ENCODE measurements around the gene FAM151B. TPM values are rescaled to one million over a fixed set of nuclear protein-coding genes. Genes with fewer than 3 reads are reported as not detected.
A peak's percentile ranks its signal among the peaks of the same experiment; 100 is the strongest.
"Not testable (repeated sequence)": the region's sequence is repeated elsewhere in the genome, so short reads cannot be mapped to it uniquely, and the experiment has no call there.

The FAM151B gene
- total and polyA plus RNA-seq, 5 donors from 2014 or later = 0.32 TPM; not detected in 4

- H3K4me1 Mint-ChIP-seq = peaks cover 0 to 5% (median 0%) of the 10 kb centered on the region in 4 donors
- Histone ChIP-seq H3K4me1 (ENCODE audit: control insufficient read depth, insufficient read depth, low read length, poor library complexity, severe bottlenecking) (no peaks in the 10 kb centered on the region), H3K36me3 (ENCODE audit: control insufficient read depth, insufficient read depth, low read length) (peaks cover 15% of the 10 kb centered on the region), H3K27ac (ENCODE audit: insufficient read depth, low read length, poor library complexity, severe bottlenecking) (no peak overlapping the region), H3K9me3 (ENCODE audit: control insufficient read depth in 2 of 2, low read length in 2 of 2) (peaks cover 12 to 19% of the 10 kb centered on the region in 2 experiments), H3K27me3 (ENCODE audit: control insufficient read depth, insufficient read depth, low read length) (no peaks in the 10 kb centered on the region), H3K4me3 (ENCODE audit: low read depth, low read length) (no peak overlapping the region)
- DNase-seq = no peak
- no peak overlapping the region for H3K4me3 Mint-ChIP-seq
- H3K27me3 Mint-ChIP-seq = no peaks in the 10 kb centered on the region
- no peak for ATAC-seq (ENCODE audit: low read depth in 2 of 2)
- H3K36me3 Mint-ChIP-seq = peaks cover 72% of the 10 kb centered on the region
- no peak overlapping the region for H3K27ac Mint-ChIP-seq
- peaks cover 3 to 38% (median 21%) of the 10 kb centered on the region in 7 donors for H3K9me3 Mint-ChIP-seq
Measured at GRCh38 chr5:80468131-80468530, 19.8 kb upstream of the FAM151B start.

- not testable (repeated sequence) for H3K27me3 Mint-ChIP-seq; H3K27me3 ChIP-seq (ENCODE audit: control insufficient read depth, insufficient read depth, low read length); ATAC-seq (ENCODE audit: low read depth in 2 of 2); H3K4me1 Mint-ChIP-seq; H3K27ac Mint-ChIP-seq; H3K4me3 Mint-ChIP-seq; DNase-seq; H3K4me3 ChIP-seq (ENCODE audit: low read depth, low read length); H3K4me1 ChIP-seq (ENCODE audit: control insufficient read depth, insufficient read depth, low read length, poor library complexity, severe bottlenecking); H3K27ac ChIP-seq (ENCODE audit: insufficient read depth, low read length, poor library complexity, severe bottlenecking)
- peaks cover 73% of the 10 kb centered on the region for H3K36me3 Mint-ChIP-seq
- peaks cover 26% of the 10 kb centered on the region for H3K36me3 ChIP-seq (ENCODE audit: control insufficient read depth, insufficient read depth, low read length)
- peaks cover 4 to 12% of the 10 kb centered on the region in 2 experiments for H3K9me3 ChIP-seq (ENCODE audit: control insufficient read depth in 2 of 2, low read length in 2 of 2)
- H3K9me3 Mint-ChIP-seq = peaks cover 0 to 20% (median 13%) of the 10 kb centered on the region in 7 donors
Measured at GRCh38 chr5:80470631-80471030, 17.3 kb upstream of the FAM151B start.

GRCh38 chr5:80474929-80475328, 13.0 kb upstream of the FAM151B start:
- Mint-ChIP-seq H3K9me3 (peaks cover 0 to 14% (median 5%) of the 10 kb centered on the region in 7 donors), H3K36me3 (peaks cover 55% of the 10 kb centered on the region), H3K27me3 (no peaks in the 10 kb centered on the region), H3K4me1 (no peaks in the 10 kb centered on the region), H3K4me3 (no peak overlapping the region), H3K27ac (no peak overlapping the region)
- no peak for DNase-seq
- peaks cover 4 to 12% of the 10 kb centered on the region in 2 experiments for H3K9me3 ChIP-seq (ENCODE audit: control insufficient read depth in 2 of 2, low read length in 2 of 2)
- no peak for ATAC-seq (ENCODE audit: low read depth in 2 of 2)
- H3K4me1 ChIP-seq (ENCODE audit: control insufficient read depth, insufficient read depth, low read length, poor library complexity, severe bottlenecking) = no peaks in the 10 kb centered on the region
- H3K4me3 ChIP-seq (ENCODE audit: low read depth, low read length) = no peak overlapping the region
- H3K36me3 ChIP-seq (ENCODE audit: control insufficient read depth, insufficient read depth, low read length) = peaks cover 21% of the 10 kb centered on the region
- no peaks in the 10 kb centered on the region for H3K27me3 ChIP-seq (ENCODE audit: control insufficient read depth, insufficient read depth, low read length)
- no peak overlapping the region for H3K27ac ChIP-seq (ENCODE audit: insufficient read depth, low read length, poor library complexity, severe bottlenecking)

- ATAC-seq (ENCODE audit: low read depth in 2 of 2) (no peak), DNase-seq (no peak)
- Mint-ChIP-seq H3K4me3 (no peak overlapping the region), H3K36me3 (peaks cover 26% of the 10 kb centered on the region), H3K4me1 (peaks cover 0 to 8% (median 0%) of the 10 kb centered on the region in 4 donors), H3K9me3 (peaks cover 0 to 24% (median 7%) of the 10 kb centered on the region in 7 donors), H3K27me3 (peaks cover 4% of the 10 kb centered on the region), H3K27ac (no peak overlapping the region)
- Histone ChIP-seq H3K27me3 (ENCODE audit: control insufficient read depth, insufficient read depth, low read length) (no peaks in the 10 kb centered on the region), H3K36me3 (ENCODE audit: control insufficient read depth, insufficient read depth, low read length) (peaks cover 8% of the 10 kb centered on the region), H3K9me3 (ENCODE audit: control insufficient read depth in 2 of 2, low read length in 2 of 2) (peaks cover 0 to 3% of the 10 kb centered on the region in 2 experiments), H3K4me1 (ENCODE audit: control insufficient read depth, insufficient read depth, low read length, poor library complexity, severe bottlenecking) (no peaks in the 10 kb centered on the region), H3K4me3 (ENCODE audit: low read depth, low read length) (no peak overlapping the region), H3K27ac (ENCODE audit: insufficient read depth, low read length, poor library complexity, severe bottlenecking) (no peak overlapping the region)
Measured at GRCh38 chr5:80479713-80480112, 8.2 kb upstream of the FAM151B start.

DNA sequence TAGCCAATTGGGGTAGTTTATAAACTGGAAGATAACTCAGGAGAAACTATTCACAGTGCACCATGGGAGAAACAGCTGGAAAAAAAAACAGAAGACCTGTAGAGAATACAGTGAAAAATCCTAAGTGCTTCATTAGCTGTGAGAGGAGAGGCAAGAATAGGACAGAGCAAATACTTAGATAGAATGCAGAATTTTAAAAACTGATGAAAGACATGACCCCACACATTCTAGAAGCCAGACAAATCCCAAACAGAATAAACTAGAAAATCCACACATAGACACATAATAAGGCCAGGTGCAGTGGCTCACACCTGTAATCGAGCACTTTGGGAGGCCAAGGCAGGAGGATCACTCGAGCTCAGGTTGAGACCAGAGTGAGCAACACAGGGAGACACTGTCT, 7.5 kb upstream of the FAM151B start:
- H3K4me1 ChIP-seq (ENCODE audit: control insufficient read depth, insufficient read depth, low read length, poor library complexity, severe bottlenecking) = no peaks in the 10 kb centered on the region
- DNase-seq = no peak

GRCh38 chr5:80481019-80481893, 6.6 kb upstream of the FAM151B start:
- H3K4me1 Mint-ChIP-seq = peaks cover 0 to 8% (median 0%) of the 10 kb centered on the region in 4 donors
- H3K27me3 Mint-ChIP-seq = peaks cover 14% of the 10 kb centered on the region
- peak in 1 of 2 donors; percentile 43 for ATAC-seq (ENCODE audit: low read depth in 2 of 2)
- no peak overlapping the region for H3K4me3 Mint-ChIP-seq
- peak in 2 of 3 donors; percentile 12 to 71 for DNase-seq
- no peak overlapping the region for H3K4me3 ChIP-seq (ENCODE audit: low read depth, low read length)
- peaks cover 5% of the 10 kb centered on the region for H3K27me3 ChIP-seq (ENCODE audit: control insufficient read depth, insufficient read depth, low read length)
- peaks cover 13% of the 10 kb centered on the region for H3K36me3 Mint-ChIP-seq
- H3K36me3 ChIP-seq (ENCODE audit: control insufficient read depth, insufficient read depth, low read length) = no peaks in the 10 kb centered on the region
- H3K27ac Mint-ChIP-seq = no peak overlapping the region
- peaks cover 0 to 25% (median 7%) of the 10 kb centered on the region in 7 donors for H3K9me3 Mint-ChIP-seq
- H3K27ac ChIP-seq (ENCODE audit: insufficient read depth, low read length, poor library complexity, severe bottlenecking) = no peak overlapping the region
- H3K4me1 ChIP-seq (ENCODE audit: control insufficient read depth, insufficient read depth, low read length, poor library complexity, severe bottlenecking) = no peaks in the 10 kb centered on the region
- H3K9me3 ChIP-seq (ENCODE audit: control insufficient read depth in 2 of 2, low read length in 2 of 2) = peaks cover 0 to 3% of the 10 kb centered on the region in 2 experiments

More for the DNA sequence above, 7.5 kb upstream of the FAM151B start:
- Mint-ChIP-seq H3K4me1 (peaks cover 0 to 8% (median 0%) of the 10 kb centered on the region in 4 donors), H3K27me3 (peaks cover 11% of the 10 kb centered on the region), H3K27ac (peak overlapping the region in 1 of 3 donors; percentile 56), H3K4me3 (no peak overlapping the region), H3K9me3 (peaks cover 0 to 25% (median 7%) of the 10 kb centered on the region in 7 donors), H3K36me3 (peaks cover 20% of the 10 kb centered on the region)
- Histone ChIP-seq H3K4me3 (ENCODE audit: low read depth, low read length) (no peak overlapping the region), H3K36me3 (ENCODE audit: control insufficient read depth, insufficient read depth, low read length) (peaks cover 4% of the 10 kb centered on the region), H3K27me3 (ENCODE audit: control insufficient read depth, insufficient read depth, low read length) (peaks cover 2% of the 10 kb centered on the region), H3K9me3 (ENCODE audit: control insufficient read depth in 2 of 2, low read length in 2 of 2) (peaks cover 0 to 3% of the 10 kb centered on the region in 2 experiments), H3K27ac (ENCODE audit: insufficient read depth, low read length, poor library complexity, severe bottlenecking) (no peak overlapping the region)
- ATAC-seq (ENCODE audit: low read depth in 2 of 2) = no peak

DNA sequence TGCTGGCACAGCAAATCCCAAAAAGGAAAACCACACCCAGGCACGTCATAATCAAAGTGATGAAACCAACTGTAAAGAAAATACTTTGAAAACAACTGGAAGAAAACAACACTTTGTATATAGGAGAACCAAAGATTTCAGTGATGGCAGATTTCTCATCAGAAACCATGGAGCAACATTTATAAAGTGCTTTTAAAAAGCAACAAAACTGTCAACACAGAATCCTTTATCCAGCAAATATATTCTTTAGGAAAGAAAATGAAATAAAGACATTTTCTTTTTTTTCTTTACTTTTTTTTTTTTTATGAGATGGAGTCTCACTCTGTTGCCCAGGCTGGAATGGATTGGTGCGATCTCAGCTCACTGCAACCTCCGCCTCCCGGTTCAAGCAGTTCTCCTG, 5.3 kb upstream of the FAM151B start:
- no peak for ATAC-seq (ENCODE audit: low read depth in 2 of 2)
- DNase-seq = no peak

More for the DNA sequence above, 5.3 kb upstream of the FAM151B start:
- H3K4me3 Mint-ChIP-seq = no peak overlapping the region
- H3K9me3 ChIP-seq (ENCODE audit: control insufficient read depth in 2 of 2, low read length in 2 of 2) = peaks cover 0 to 3% of the 10 kb centered on the region in 2 experiments
- peaks cover 0 to 25% (median 7%) of the 10 kb centered on the region in 7 donors for H3K9me3 Mint-ChIP-seq
- H3K4me1 Mint-ChIP-seq = peaks cover 2 to 12% (median 8%) of the 10 kb centered on the region in 4 donors
- no peaks in the 10 kb centered on the region for H3K36me3 ChIP-seq (ENCODE audit: control insufficient read depth, insufficient read depth, low read length)
- H3K27me3 ChIP-seq (ENCODE audit: control insufficient read depth, insufficient read depth, low read length) = peaks cover 12% of the 10 kb centered on the region
- no peak overlapping the region for H3K27ac Mint-ChIP-seq
- peaks cover 2% of the 10 kb centered on the region for H3K4me1 ChIP-seq (ENCODE audit: control insufficient read depth, insufficient read depth, low read length, poor library complexity, severe bottlenecking)
- H3K27ac ChIP-seq (ENCODE audit: insufficient read depth, low read length, poor library complexity, severe bottlenecking) = no peak overlapping the region
- H3K4me3 ChIP-seq (ENCODE audit: low read depth, low read length) = no peak overlapping the region
- H3K27me3 Mint-ChIP-seq = peaks cover 21% of the 10 kb centered on the region
- peaks cover 13% of the 10 kb centered on the region for H3K36me3 Mint-ChIP-seq
